Keratinocyte (primary cell): ENCODE data around the gene CCND1.
A peak's percentile ranks its signal among the peaks of the same experiment; 100 is the strongest.

Source experiments
- CTCF ChIP-seq, 3 experiments: IDR thresholded peaks in 1 of 3; conservative IDR thresholded peaks in 1 of 3; optimal IDR thresholded peaks in 1 of 3; 2 replicates in 2 of 3; 3 replicates in 1 of 3; pipeline versions ENCODE3 to v1.5.1; 2011; ENCODE audit warnings: low read length in 3 of 3, mild to moderate bottlenecking in 3 of 3, moderate library complexity in 2 of 3, control low read depth in 1 of 3, inconsistent platforms in 1 of 3; ENCODE audit not compliant: insufficient read depth in 2 of 3; ENCODE audit errors: extremely low read depth in 1 of 3
- EZH2 ChIP-seq: IDR thresholded peaks from one replicate; pipeline ENCODE4 v1.6.1; 2012; ENCODE audit warnings: inconsistent platforms, mild to moderate bottlenecking, low read length, moderate library complexity

GRCh38 chr11:69637198-69637940 is 3.6 kb upstream of the CCND1 start:
- TF ChIP-seq EZH2 = peak; percentile 49
- no peak for TF ChIP-seq CTCF (optimal IDR thresholded peaks at IDR 0.05 in 1 of 3, IDR thresholded peaks at IDR 0.05 in 1 of 3, conservative IDR thresholded peaks at IDR 0.05 in 1 of 3; ENCODE audit: extremely low read depth in 1 of 3, insufficient read depth in 2 of 3, low read length in 3 of 3)
